Hepatocyte (in vitro differentiated cells): Measurements from ENCODE around the gene FOXP4.

Experiments
- EZH2 ChIP-seq: fragments of 200-600 bp; sonication (generic); IDR thresholded peaks from 2 replicates; pipeline ENCODE4 v1.6.1; 2016; ENCODE audit warnings: antibody characterized with exemption, mild to moderate bottlenecking, borderline replicate concordance
- TF ChIP-seq, protein P1 (sequence below): fragments of 200-600 bp; sonication (generic); IDR thresholded peaks from 2 replicates; pipeline ENCODE4 v1.5.1; 2016; ENCODE audit warnings: antibody characterized with exemption, mild to moderate bottlenecking; ENCODE audit not compliant: poor library complexity

GRCh38 chr6:41649596-41649995 is 103.4 kb downstream of the FOXP4 start:
- TF ChIP-seq, protein P1, sequence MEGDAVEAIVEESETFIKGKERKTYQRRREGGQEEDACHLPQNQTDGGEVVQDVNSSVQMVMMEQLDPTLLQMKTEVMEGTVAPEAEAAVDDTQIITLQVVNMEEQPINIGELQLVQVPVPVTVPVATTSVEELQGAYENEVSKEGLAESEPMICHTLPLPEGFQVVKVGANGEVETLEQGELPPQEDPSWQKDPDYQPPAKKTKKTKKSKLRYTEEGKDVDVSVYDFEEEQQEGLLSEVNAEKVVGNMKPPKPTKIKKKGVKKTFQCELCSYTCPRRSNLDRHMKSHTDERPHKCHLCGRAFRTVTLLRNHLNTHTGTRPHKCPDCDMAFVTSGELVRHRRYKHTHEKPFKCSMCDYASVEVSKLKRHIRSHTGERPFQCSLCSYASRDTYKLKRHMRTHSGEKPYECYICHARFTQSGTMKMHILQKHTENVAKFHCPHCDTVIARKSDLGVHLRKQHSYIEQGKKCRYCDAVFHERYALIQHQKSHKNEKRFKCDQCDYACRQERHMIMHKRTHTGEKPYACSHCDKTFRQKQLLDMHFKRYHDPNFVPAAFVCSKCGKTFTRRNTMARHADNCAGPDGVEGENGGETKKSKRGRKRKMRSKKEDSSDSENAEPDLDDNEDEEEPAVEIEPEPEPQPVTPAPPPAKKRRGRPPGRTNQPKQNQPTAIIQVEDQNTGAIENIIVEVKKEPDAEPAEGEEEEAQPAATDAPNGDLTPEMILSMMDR = no peak
- TF ChIP-seq EZH2 = no peak
